A549 treated with dexamethasone at 1 μM for 4 hours (cell line): ENCODE data around the gene GCDH. TPM values are rescaled to one million over a fixed set of nuclear protein-coding genes. Genes with fewer than 3 reads are reported as not detected.

Experiments
- total RNA-seq: library from RNA; stranded (reverse); fragments of 200-300 nt; extraction: Qiagen RNA extraction; gene quantifications from 5 replicates; pipeline ENCODE4 v1.2.3, GENCODE V29; 2022

GCDH gene
- 8.4 to 9.6 TPM (median 8.5 TPM) in 5 replicates for total RNA-seq

DNA sequence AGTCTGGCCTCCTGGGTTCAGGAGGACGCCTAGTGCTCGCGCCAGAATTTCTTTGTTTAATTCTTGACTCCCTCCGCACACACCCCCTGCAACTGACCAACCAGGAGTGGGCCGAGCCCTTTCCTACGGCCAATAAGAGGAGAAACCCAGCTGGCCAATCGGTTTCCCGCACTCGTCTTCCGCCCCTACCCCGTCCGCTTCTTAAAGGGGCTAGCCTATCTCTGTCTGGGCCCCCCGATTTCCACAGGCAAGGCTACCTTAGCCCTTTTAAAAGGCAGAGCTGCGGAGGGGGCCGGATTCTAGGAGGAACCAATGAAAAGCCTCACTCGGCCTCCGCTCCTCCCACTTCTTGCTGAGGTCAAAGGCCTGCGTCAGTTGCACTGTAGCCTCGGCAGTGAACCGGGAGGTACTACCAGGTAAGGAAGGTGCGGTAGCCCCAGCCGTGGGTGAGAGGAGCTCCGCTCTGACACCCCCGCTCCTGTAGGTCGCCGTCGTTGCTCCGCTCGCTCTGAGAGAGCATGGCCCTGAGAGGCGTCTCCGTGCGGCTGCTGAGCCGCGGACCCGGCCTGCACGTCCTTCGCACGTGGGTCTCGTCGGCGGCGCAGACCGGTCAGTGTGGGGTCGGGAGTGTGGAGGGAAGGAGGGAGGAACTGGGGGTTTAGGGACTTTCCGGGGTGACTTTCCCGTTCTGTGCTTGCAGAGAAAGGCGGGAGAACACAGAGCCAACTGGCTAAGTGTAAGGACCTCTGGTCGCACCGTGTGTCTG lies at the start of gene GCDH:
GCDH (plus strand) TSS at position 374 of the 766 bp plus-strand sequence; CDS start at position 519, 145 bp downstream.

DNA sequence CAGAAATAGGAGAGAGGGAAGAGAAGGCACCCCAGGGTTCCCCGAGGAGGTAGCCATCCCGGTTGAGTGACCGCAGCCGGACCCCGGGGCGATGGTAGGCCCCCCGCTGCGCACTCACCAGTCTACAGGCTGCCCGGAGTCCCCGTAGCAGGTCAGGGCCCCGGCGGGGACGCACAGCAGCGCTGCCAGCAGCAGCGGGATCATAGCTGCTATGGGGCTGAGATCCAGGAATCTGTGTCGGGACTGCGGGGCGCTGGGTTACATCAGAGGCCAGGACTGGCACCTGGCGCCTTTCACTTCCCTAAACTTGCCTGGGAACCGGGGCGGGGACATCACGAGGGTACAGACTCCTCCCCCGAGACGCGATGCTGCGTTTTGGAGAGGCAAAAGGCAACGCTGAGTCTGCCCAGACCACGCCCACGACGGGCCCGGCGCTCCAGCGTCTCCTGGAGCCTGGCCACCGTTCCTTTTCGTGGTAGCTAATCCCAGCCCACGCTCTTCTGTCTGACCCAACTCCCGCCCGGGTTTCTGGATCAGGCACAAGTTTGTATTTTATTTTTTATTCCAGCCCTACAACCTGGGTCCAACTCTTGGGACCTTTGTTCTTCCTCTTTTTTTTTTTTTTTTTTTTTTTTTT lies 9.7 kb upstream of the GCDH start, which contains the start of gene DNASE2:
DNASE2 (minus strand) TSS at position 278 of the 637 bp plus-strand sequence; CDS start at position 204, 74 bp downstream.

DNA sequence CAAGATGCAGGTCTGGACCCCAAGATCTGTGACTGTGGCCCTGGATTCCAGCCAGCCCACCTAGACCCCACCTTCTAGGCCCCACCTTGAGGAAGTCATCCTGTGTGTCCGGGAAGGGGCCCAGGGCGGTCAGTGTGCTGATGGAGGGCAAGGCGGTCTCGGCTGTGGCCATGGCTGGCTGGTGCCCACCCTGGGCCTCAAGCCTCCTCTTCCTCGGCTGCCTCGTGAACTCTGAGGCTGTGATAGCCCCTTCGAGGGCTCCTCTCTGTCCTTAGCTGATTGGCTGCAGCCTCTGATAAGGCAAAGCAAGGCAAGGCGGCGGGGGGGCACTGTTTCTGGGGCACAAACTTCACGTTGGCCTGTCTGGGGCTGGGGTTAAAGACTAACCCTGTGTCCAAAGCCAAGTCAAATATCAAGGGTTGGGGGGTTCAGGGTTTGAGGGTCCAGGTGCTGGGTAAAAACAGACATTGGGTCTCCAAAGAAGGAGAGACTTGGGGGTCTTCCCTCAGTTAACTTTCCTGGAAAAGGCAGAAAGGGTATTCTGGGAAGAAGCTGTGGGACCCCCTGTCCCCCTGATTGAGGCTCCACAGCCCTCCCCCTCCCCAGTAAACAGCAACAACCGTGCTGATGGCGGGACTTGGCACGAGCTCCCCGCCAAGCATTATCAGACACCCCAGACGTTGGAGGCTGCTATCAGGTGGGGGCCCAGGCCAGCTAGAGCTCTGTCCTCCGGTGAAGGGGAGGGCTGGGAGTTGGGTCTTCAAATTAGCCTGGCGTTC lies 3.8 kb upstream of the GCDH start, which contains the start of gene KLF1:
KLF1 (minus strand) TSS at position 233 of the 779 bp plus-strand sequence; CDS start at position 172, 61 bp downstream.

DNA sequence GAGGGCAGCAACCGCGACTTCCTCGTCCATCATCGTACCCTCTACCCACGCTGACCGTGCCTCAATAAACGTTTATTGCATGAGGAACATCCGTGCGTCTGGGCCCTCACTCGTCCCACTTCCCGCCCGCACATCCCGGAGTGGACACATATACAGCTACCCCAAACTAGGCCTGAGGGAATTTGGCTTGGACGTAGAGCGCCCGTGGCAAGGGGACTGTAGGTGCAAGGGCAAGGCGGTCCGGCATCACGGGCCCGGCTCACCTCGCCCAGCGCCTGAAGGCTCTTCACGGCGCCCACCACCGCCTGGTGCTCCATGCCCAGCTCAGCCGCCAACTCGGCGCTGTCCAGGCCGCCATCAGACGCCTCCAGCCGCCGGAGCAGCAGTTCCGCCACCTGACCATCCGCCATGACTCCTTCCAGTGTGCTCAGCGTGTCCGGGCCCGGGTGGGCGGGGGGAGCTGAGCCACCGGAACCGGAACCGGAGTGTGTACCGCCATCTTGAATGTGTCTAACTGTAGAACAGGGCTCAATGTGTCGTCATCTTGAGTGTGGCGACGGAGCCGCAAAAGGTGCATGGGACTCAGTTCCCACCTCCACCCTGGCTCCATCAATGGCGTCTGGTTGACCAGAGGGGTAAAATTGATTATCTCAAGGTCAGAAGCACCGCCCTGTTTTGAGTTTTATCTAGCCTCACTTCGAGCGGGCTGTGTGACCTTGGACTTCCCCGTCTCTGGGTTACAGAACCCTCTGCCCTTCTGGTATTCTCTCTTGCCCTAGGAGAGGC lies 42.5 kb downstream of the GCDH start, which contains the start of gene FARSA:
FARSA (minus strand) TSS at position 425 of the 786 bp plus-strand sequence; CDS start at position 410, 15 bp downstream.

DNA sequence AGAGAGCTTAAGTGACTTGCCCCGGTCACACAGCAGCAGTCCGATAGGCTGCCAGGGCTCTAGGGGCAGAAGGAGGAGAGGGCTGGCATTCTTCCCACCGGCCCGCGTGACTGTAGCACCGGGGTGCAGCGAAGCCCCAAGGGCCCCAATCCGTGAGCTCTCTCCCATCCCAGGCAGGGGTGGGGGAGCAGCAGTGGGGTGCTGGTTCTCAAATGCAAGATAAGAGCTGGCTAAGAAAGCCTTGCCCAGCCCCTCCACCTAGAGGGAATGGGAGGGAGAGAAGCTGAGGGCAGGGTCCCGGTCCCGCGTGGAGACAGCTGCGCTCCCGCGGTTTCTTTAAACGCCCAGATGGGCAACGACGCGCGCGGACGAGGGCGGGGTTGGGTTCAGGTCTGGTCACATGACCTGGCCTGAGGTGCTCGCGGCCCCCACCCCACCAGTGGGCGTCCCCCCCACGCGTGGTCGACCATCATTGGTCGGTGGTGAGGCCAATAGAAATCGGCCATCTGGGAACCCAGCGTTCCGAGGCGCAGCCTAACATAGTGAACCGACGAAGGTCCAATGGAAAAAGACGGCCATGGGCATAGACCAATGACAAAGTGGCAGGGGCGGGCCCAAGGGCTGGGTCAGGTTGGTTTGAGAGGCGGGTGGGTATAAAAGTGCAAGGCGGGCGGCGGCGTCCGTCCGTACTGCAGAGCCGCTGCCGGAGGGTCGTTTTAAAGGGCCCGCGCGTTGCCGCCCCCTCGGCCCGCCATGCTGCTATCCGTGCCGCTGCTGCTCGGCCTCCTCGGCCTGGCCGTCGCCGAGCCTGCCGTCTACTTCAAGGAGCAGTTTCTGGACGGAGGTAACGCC lies 47.2 kb downstream of the GCDH start, which contains the start of gene CALR:
CALR (plus strand) TSS at position 683 of the 852 bp plus-strand sequence; CDS start at position 754, 71 bp downstream.

GRCh38 chr19:12945479-12946091 lies 54.6 kb downstream of the GCDH start, which contains the start of gene RAD23A:
TSS of gene RAD23A (plus strand) at chr19:12945862. CDS start at chr19:12945949, 87 bp downstream.

Other genes starting within 250 kb of the GCDH start
- gene MAN2B1, start 224.4 kb upstream of the GCDH start, total RNA-seq: 13.7 to 25.0 TPM (median 23.7 TPM) in 5 replicates
- gene WDR83, start 224.4 kb upstream of the GCDH start, total RNA-seq: 8.3 to 9.7 TPM (median 9.3 TPM) in 5 replicates
- 36.5 to 47.0 TPM (median 44.5 TPM) in 5 replicates for gene DHPS, start 209.3 kb upstream of the GCDH start, total RNA-seq
- gene GNG14, start 203.2 kb upstream of the GCDH start, total RNA-seq: not detected in 5 replicates
- 9.2 to 12.1 TPM (median 10.9 TPM) in 5 replicates for gene FBXW9, start 194.5 kb upstream of the GCDH start, total RNA-seq
- gene TNPO2, start 167.2 kb upstream of the GCDH start, total RNA-seq: 23.9 to 33.4 TPM (median 31.7 TPM) in 5 replicates
- gene TRIR, start 156.5 kb upstream of the GCDH start, total RNA-seq: 165 to 236 TPM (median 222 TPM) in 5 replicates
- 77.5 to 102 TPM (median 93.7 TPM) in 5 replicates for gene GET3, start 153.7 kb upstream of the GCDH start, total RNA-seq
- 2.1 to 4.3 TPM (median 3.0 TPM) in 5 replicates for gene BEST2, start 139.4 kb upstream of the GCDH start, total RNA-seq
- gene HOOK2, start 115.6 kb upstream of the GCDH start, total RNA-seq: 7.3 to 12.1 TPM (median 10.7 TPM) in 5 replicates
- gene JUNB, start 99.7 kb upstream of the GCDH start, total RNA-seq: 121 to 230 TPM (median 188 TPM) in 5 replicates
- gene PRDX2, start 89.4 kb upstream of the GCDH start, total RNA-seq: 0.26 to 0.73 TPM (median 0.53 TPM) in 5 replicates
- gene THSD8, start 89.1 kb upstream of the GCDH start, total RNA-seq: 3.8 to 12.3 TPM (median 7.3 TPM) in 4 of 5 replicates, not detected in the other
- 40.0 to 50.4 TPM (median 46.5 TPM) in 5 replicates for gene RNASEH2A, start 84.6 kb upstream of the GCDH start, total RNA-seq
- gene RTBDN, start 56.6 kb upstream of the GCDH start, total RNA-seq: 0.18 to 0.35 TPM (median 0.26 TPM) in 4 of 5 replicates, not detected in the other
- gene MAST1, start 52.6 kb upstream of the GCDH start, total RNA-seq: 0.92 to 2.2 TPM (median 1.7 TPM) in 5 replicates
- gene DNASE2, start 9.7 kb upstream of the GCDH start, total RNA-seq: 24.6 to 30.2 TPM (median 28.0 TPM) in 5 replicates
- gene KLF1, start 4.0 kb upstream of the GCDH start, total RNA-seq: 0.11 TPM in 1 of 5 replicates, not detected in the others
- 0.16 to 0.58 TPM (median 0.38 TPM) in 5 replicates for gene SYCE2, start 28.1 kb downstream of the GCDH start, total RNA-seq
- 55.7 to 78.4 TPM (median 73.9 TPM) in 5 replicates for gene FARSA, start 42.6 kb downstream of the GCDH start, total RNA-seq
- gene CALR, start 47.4 kb downstream of the GCDH start, total RNA-seq: 500 to 578 TPM (median 550 TPM) in 5 replicates
- 64.0 to 86.6 TPM (median 86.0 TPM) in 5 replicates for gene RAD23A, start 54.7 kb downstream of the GCDH start, total RNA-seq
- 31.0 to 56.0 TPM (median 50.5 TPM) in 5 replicates for gene GADD45GIP1, start 66.1 kb downstream of the GCDH start, total RNA-seq
- gene DAND5, start 78.4 kb downstream of the GCDH start, total RNA-seq: 0.06 to 0.09 TPM (median 0.07 TPM) in 3 of 5 replicates, not detected in the others
- gene NFIX, start 104.3 kb downstream of the GCDH start, total RNA-seq: 3.0 to 4.6 TPM (median 4.5 TPM) in 5 replicates
- gene LYL1, start 211.7 kb downstream of the GCDH start, total RNA-seq: 0.47 to 0.80 TPM (median 0.69 TPM) in 5 replicates
- 26.3 to 37.8 TPM (median 34.8 TPM) in 5 replicates for gene TRMT1, start 225.6 kb downstream of the GCDH start, total RNA-seq
- gene NACC1, start 227.1 kb downstream of the GCDH start, total RNA-seq: 24.8 to 56.2 TPM (median 47.5 TPM) in 5 replicates